ENCODE measurements around the gene FLNC. TPM values are rescaled to one million over a fixed set of nuclear protein-coding genes. Genes with fewer than 3 reads are reported as not detected.

Gene FLNC
- total RNA-seq, 1 donor from 2014 or later = 591 TPM

DNA sequence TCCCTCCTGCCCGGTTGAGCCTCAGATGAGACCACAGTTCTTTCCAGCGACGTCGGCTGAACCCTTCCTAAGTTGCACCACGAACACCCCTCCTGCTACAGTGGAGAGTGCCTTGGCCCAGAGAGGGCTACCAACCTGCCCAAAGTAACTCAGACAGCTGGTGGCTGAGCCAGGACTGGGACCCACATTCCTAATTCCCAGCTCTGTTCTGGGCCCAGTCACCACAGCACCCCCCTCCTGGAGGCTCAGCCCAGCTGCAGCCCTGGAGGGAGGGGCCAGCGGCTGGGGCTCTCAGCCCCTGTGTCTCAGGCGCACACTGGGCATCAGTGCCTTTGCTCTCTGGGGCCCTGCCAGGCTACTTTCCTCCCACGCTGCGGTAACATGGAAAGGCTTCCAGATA is 43.0 kb downstream of the FLNC start:
- intact Hi-C loops (cut with micrococcal nuclease) = no loop called here
- DNase-seq = no peak
- no peak for ATAC-seq

DNA sequence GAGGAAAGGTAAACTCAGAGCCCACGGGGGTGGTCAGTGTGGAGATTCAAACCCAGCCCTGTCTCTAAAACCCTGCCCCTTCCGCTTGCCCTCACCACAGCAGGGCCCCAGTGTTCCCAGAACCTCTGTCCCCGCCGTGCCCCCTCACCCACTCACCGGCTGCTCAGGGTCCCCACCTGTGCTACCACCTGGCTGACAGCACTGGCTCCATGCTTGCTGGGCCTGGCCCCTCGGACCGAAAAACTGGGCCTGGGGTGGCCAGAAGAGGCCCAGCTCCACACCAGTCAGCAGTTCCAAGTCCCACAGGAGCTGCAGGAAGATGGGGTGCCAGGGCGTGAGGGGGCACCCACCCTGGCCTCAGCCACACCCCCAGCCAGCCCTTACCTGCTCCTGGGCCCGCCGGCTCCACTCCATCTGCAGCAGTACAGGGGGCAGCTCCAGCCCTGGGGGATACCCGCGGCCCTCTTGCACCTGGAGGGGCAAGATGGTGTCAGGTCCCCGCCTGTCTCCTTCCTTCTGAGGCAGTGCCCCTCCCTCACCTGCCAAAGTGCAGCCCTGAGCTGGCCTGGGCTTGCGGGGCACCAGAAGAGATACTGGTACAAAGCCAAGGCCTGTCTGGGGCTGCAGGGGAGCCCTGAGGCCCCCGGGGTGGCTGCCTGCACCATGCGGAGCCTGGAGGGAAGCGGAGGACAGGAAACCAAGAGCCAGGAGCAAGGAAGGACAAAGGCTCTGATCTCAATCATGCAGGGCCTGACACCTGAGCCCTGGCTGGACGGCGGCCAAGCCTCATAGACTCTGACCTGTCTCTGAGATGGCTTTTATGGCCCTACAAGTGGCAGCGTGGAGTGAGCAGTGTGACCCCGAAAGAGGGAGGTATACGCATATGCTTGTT is 44.2 kb downstream of the FLNC start:
- intact Hi-C loops (cut with micrococcal nuclease) = no loop called here
- DNase-seq = peak; percentile 23
- ATAC-seq = no peak

DNA sequence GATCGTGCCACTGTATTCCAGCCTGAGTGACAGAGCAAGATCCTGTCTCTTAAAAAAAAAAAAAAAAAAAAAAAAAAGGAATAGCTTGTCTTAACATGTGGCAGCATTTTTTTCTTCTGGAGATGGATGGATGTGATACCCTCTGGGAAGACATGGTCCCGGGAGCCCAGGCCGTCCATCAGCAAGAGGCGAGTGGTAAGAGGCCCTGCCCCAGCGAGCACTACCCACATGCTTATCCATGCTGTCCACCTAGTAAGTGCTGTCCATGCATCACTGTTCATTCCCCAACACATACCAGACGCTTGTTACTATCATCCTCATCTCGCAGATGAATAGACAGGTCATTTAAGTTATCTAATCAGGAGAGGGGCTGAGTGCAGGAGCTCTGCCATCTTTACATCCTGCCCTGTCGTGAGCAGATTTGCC is 45.3 kb downstream of the FLNC start:
- DNase-seq = no peak
- ATAC-seq = no peak
- intact Hi-C loops (cut with micrococcal nuclease) = no loop called here

DNA sequence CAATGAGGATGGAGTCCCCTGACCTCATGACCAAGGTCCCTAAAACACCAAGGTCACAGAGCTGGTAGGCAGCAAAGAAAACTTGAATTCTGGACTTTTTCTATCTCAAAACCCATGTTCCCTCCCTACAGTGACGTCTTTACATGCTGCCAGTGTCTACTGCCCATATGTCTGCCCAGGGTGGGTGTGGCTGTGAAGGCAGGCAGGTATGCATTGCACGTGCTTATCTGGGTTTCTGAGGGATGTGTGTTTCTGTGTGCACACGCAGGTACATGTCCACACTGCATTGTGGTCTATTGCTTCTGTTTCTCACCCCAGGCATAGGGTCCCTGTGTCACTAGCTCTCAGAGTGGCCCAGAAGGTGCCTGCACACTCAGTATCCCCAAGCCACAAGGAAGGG is 45.9 kb downstream of the FLNC start:
- ATAC-seq (no peak), DNase-seq (no peak)
- intact Hi-C loops (cut with micrococcal nuclease) = no loop called here

DNA sequence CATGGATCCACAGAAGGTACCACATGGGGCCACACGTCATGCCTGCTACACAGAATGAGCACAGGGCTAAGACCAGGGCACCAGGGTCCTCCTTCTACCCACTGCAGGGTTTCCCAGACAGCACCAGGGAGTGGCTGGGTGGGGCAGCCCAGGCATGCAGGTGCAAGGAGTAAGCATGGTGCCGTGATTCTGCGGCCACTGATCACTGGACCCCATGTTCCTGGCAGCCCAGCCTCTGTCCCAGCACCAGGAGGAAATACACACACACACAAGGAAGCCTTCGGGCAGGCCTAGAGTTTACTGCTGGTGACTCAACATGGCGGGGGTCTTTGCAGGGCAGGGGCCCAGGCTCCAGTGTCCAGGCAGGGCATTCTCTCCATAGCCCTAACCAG is 46.4 kb downstream of the FLNC start:
- ATAC-seq (no peak), DNase-seq (peak; percentile 21)
- intact Hi-C loops (cut with micrococcal nuclease) = no loop called here

DNA sequence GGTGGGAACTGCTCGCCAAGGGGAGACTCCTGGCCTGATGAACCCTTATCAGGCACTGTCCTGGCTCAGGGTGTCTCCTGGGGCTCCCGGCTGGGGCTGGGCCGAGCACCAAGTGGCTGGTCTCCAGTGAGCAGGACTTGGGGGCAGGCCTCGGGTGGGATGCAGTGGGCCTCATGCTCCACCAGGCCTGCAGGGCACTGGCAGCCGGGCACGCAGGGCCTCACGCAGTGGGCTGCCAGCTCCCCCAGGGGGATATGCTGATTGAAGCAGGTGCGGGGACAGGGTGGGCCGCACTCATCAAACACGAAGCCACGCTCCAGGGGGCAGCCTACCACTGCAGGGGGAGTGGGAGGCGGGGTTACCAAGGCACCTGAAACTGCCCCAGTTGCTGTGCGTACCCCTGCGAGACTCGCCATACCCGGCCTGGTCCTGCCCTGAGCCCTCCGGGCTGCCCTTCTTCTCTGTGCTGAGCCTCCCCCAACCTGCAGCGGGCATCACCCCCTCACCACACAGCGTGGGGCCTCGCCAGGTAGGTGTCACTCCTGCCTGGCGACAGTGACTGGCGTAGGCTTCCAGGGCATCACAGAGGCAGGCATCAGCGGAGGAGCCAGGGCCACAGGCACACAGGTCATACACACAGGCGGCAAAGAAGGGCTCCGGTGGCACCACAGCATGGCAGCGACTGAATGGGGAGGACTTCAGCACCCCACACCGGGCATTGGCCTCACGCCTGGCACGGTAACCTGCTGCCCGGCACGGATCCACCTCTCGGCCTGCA is 47.0 kb downstream of the FLNC start:
- ATAC-seq (no peak), DNase-seq (no peak)
- intact Hi-C loops (cut with micrococcal nuclease) = no loop called here

DNA sequence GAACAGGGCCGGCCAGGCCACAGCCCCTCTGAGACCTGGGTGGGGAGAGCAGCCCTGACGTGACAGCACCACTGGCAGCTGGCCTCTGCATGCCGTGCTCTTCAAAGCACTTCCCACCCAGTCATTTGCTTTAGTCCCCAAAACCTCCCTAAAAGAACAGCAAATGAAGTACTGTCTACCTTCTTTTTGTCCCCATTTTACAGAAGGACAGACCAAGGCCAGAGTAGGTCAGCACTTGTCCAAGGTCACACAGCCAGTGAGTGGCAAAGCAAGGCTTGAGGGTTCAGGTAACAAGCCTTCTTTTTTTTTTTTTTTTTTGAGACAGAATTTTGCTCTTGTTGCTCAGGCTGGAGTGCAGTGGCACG is 47.5 kb downstream of the FLNC start:
- DNase-seq = no peak
- intact Hi-C loops (cut with micrococcal nuclease) = no loop called here
- ATAC-seq = no peak

DNA sequence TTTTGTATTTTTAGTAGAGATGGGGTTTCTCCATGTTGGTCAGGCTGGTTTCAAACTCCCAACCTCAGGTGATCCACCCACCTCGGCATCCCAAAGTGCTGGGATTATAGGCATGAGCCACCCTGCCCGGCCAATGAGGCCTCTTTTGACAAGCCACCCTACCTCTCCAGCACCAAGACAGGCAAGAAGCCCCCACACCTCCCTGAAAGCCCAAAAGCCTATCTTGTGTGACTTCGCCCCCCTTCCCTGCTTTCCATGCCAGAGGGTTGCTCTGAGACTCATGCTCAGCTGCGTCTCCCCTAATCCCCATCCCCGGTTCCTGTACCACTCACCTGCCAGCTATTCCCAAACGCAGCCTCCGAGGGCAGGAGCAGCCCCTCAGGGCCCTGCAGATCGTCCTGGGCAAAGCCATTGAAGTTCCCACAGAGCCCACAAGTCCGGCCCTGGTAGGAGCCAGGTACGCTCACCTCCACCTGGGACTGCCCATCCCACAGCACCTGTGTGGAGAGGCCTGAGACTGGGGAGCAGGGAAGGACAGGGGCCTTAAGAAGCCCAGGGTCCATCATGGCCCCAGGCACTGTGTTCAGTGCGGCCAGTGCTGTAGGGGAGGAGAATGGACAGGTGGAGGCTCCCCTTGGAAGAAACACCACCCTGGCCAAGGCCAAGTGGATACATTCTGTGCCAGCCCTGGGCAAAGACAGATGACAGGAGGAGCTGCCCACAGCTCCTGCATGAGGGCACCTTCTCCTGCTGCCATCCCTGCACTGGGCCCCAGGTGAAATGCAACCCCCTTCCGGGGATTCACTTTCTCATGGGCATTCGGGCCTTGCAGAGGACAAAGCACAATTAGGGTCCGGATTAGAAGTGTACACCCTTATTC is 48.3 kb downstream of the FLNC start:
- ATAC-seq = no peak
- intact Hi-C loops (cut with micrococcal nuclease) = no loop called here
- DNase-seq = no peak

DNA sequence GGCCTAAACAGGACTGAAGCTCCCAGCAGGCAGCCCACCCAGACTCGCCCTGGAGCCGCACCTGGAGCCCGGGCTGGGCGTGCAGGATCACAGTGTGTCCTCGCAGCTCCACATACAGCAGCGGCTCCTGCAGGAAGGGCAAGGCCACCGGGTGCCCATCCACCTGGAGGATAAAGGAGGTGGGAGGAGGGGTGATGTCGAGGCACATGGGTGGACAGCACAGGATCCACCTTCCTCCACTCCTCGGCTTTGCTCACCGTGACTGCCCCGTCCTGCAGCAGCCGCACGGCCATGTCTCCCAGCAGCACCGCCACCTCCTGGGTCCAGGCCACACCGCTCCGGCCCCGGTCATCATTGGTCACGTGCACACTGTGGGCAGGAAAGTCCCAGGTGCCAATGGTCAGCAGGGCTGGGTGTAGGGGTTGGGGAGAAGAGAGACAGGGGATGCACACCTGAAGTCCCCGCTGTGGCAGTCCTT is 49.3 kb downstream of the FLNC start:
- intact Hi-C loops (cut with micrococcal nuclease) = no loop called here
- no peak for ATAC-seq
- no peak for DNase-seq

DNA sequence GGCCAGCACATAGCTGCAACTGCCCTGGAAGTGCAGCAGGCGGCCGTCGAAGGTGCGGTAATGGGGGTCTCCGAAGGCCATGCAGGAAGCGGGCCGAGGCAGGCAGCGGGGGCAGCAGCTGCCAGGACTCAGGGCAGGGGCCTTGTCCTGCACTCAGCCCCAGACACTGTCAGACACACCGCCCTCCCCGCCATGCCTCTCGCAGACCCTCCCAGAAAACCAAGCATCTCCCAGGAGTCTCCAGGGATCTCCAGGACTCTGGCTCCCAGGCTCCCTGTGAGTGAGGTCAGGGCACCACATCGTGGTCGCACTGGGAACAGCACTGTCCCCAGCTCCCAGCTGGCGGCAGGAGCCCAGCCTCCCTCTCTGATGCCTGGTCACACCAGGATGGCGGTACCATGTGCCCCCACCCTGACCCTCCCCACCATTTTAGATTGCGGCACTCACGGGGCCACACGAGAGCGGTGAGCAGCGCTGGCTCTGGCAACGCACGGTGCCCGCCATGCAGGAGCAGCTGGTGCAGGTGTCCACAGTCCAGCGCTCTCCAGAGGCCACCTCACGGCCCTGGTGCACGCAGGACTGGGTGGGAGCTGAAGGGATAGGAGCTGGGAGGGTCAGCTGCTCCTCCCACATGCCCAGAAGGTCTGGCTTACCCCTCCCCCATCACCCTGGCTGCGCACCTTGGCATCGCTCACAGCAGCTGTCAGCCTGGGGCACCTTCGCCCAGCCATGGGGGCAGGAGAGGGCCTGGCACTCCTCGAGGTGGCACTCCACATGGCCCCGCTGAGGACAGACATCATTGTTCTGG is 49.9 kb downstream of the FLNC start:
- DNase-seq (peak; percentile 81), ATAC-seq (peak; percentile 85)
- intact Hi-C loops (cut with micrococcal nuclease) = no loop called here

DNA sequence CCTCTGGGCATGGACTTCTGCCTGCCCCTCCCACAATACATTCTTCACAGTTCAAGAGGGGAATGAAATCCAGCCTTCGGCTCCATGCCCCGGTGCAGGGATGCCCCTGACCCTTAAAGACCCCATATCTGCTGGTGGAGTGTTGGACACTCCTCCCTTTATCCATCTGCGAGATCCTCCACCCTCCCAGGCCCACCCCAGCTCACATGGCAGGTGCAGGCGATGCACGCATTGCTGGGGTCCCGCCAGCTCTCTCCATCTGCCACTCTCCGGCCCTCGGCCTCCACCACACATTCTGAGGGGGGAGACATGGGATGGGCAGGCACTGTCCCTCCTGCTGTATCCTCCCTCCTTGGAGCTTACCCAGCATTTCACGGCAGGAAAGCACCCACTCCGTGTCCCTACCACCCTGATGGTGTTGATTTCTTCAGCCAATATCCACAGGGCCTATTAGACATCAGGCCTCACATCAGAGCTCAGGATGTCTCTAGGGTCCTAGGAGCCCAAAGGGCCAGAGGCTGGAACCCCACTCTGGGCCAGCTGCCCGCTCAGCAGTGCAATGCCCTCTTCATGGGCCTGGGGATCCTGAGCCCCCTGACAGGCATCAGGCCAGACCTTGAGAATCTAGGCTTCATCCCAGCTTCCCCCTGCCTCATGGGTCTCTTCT is 50.7 kb downstream of the FLNC start:
- intact Hi-C loops (cut with micrococcal nuclease) = no loop called here
- ATAC-seq (no peak), DNase-seq (no peak)

DNA sequence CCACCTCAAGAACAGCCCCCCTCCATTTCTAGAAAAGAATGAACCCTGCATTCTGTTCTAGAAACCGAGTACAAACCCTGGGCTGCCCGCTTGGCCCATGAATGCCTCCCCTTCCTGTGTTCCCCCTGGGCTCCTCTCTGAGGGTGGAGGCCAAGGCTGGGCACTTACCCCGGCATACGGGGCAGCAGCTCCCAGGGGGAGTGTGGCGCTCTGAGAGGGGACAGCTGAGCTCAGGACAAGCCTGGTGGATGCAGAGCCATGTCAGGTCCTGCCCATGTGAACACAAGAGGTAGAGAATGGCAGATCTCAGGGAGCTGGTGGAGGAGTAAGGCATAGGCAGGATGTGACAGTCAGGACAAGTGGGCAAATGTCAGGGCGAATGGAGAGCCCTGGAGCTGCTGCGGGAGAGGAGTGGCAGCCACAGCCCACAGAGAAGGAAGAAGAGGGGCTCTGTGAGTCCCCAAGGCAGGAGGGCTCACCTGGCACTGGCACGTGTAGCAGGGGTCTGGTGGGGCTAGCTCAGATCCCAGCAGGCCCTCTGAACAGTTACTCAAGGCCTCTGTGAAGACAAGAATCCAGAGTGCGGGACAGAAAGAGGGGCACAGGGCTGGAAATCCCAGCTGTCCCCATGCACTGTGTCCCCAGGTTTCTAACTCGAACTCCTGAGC is 51.4 kb downstream of the FLNC start:
- DNase-seq (peak; percentile 15), ATAC-seq (no peak)
- intact Hi-C loops (cut with micrococcal nuclease) = no loop called here

DNA sequence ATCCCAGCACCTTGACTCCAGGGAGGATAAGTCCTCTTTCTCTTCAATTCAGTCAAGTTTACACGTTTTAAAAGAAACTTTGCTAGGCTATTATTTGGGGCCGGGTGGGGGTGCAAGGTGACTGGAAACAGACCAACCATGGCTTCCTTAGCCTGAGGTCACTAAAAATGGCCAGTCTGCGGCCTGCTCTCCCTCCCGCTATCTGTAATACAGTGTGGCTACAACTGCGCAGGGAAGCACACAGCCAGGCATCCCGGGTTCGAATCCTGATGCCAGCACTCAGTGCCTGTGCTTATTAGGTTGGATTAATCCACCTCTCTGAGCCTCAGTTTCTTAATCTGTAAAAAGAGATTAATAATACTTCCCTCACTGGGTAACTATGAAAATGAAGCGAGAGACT is 51.9 kb downstream of the FLNC start:
- intact Hi-C loops (cut with micrococcal nuclease) = no loop called here
- no peak for ATAC-seq
- DNase-seq = no peak

DNA sequence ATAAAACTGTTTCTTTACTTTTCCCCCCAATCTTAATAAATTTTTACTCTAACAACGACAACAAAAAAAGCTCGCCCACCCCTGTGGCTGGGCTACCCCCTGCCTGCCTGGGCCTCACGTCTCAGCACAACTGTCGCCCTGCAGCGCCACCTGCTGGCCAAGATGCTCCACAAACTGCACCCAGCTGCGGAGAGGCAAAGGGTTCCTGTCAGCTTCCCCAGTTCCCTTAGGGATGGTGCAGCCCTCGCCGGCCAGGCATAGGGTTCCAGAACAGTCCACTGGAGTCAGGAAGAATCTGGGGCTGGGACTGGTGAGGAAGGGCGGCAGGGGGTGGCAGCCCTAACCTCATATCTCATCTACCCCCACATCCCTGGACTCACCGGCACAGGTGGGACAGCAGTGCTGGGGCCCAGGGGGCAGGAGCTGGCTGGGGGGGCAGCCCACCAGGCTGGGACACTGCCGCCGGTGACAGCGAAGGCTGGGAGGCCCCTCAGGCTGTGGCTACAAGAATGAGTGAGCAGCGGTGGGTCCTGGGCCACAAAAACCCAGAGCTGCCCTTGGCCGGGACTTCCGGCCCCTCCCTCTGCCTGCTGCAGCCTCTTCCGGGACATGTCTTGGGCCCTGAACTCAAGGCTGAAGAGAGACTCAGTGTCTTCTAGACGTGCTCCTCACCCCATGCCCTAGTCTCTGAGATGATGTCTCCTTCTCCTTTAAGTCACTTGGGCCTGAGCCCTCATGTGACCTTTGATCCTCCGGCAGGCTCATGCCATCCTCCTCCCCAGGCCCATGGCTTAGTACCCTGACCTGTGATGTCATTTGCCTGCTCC is 53.6 kb downstream of the FLNC start:
- intact Hi-C loops (cut with micrococcal nuclease) = no loop called here
- DNase-seq (peak; percentile 91), ATAC-seq (peak; percentile 67)

DNA sequence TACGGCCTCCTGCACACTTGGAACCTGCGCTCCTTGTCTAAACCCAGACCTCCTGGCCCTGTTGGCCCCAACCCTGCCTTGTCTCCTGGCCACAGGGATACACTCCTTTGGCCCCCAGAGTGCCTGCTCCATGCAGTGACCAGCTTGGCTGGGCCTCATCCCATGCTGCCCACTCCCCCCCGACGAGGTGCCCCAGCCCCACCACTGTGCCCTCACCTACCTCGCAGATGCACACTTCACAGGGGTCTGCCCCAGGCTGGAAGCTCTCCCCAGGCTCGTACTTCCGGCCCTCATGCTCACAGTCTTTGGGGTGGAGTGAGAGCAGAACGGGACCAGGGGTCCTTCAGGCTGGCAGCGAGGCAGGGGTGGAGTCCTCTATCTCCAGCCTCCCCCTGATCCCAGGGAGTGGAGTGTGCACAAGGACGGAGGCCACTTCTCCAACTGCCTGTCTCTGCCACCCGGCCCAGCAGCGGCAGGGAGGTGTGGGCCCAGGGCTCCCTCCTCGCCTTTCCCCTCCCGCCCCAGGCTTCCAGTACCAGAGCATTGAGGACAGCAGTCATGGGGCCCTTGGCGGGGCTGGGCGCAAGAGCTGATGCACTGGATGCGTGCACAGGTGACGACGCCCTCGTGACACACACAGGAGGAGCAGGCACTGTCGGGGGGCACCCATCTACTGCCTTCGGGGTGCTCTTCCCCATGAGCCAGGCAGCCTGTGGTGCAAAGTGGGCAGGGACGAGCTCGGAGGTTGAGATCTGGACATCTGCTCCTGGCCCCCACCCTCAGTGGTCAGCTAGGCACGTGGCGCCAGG is 54.6 kb downstream of the FLNC start:
- intact Hi-C loops (cut with micrococcal nuclease) = no loop called here
- ATAC-seq = no peak
- DNase-seq = no peak
